Activated naive CD4-positive, alpha-beta T cell treated with anti-CD3 and anti-CD28 coated beads, Interleukin-2, amount 50 U/mL, for 24 hours (primary cell): ENCODE data around the gene TMC7.

ENCODE experiments used
- H3K27ac Mint-ChIP-seq: one replicate; pipeline ENCODE4 v1.8.0; 2021; ENCODE audit warnings: mild to moderate bottlenecking, mixed read lengths
- H3K27me3 Mint-ChIP-seq: one replicate; pipeline ENCODE4 v1.8.0; 2021; ENCODE audit warnings: mixed read lengths
- H3K36me3 Mint-ChIP-seq: one replicate; pipeline ENCODE4 v1.8.0; 2021; ENCODE audit warnings: mixed read lengths
- H3K4me1 Mint-ChIP-seq: one replicate; pipeline ENCODE4 v1.8.0; 2021; ENCODE audit warnings: mixed read lengths
- H3K4me3 Mint-ChIP-seq: one replicate; pipeline ENCODE4 v1.8.0; 2021; ENCODE audit warnings: mild to moderate bottlenecking, mixed read lengths
- H3K9me3 Mint-ChIP-seq: one replicate; pipeline ENCODE4 v1.8.0; 2021; ENCODE audit warnings: mixed read lengths

The TMC7 gene

GRCh38 chr16:19062706-19063105 lies 79.0 kb downstream of the TMC7 start:
- H3K36me3 Mint-ChIP-seq: no peaks in the 10 kb centered on the region
- no peaks in the 10 kb centered on the region for H3K27me3 Mint-ChIP-seq
- no peak overlapping the region for H3K4me3 Mint-ChIP-seq
- no peak overlapping the region for H3K27ac Mint-ChIP-seq
- H3K4me1 Mint-ChIP-seq: peaks cover 9% of the 10 kb centered on the region
- no peaks in the 10 kb centered on the region for H3K9me3 Mint-ChIP-seq

DNA sequence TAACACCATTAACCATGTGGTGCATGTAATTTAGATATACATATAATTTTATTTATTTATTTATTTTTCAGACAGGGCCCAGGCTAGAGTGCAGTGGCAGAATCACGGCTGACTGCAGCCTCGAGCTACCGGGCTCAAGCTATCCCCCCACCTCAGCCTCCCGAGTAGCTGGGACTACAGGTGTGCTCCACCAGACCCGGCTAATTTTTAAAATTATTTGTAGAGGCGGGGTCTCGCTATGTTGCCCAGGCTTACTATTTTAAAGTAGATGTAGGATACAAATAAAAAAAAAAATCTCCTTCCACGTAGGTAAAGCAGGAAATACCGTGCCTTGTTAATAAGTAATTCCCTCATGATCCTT lies 83.2 kb downstream of the TMC7 start:
- Mint-ChIP-seq H3K4me1 (peaks cover 19% of the 10 kb centered on the region), H3K27me3 (no peaks in the 10 kb centered on the region), H3K36me3 (peaks cover 1% of the 10 kb centered on the region), H3K9me3 (no peaks in the 10 kb centered on the region), H3K4me3 (peak overlapping the region; percentile 90), H3K27ac (peak overlapping the region; percentile 94)

DNA sequence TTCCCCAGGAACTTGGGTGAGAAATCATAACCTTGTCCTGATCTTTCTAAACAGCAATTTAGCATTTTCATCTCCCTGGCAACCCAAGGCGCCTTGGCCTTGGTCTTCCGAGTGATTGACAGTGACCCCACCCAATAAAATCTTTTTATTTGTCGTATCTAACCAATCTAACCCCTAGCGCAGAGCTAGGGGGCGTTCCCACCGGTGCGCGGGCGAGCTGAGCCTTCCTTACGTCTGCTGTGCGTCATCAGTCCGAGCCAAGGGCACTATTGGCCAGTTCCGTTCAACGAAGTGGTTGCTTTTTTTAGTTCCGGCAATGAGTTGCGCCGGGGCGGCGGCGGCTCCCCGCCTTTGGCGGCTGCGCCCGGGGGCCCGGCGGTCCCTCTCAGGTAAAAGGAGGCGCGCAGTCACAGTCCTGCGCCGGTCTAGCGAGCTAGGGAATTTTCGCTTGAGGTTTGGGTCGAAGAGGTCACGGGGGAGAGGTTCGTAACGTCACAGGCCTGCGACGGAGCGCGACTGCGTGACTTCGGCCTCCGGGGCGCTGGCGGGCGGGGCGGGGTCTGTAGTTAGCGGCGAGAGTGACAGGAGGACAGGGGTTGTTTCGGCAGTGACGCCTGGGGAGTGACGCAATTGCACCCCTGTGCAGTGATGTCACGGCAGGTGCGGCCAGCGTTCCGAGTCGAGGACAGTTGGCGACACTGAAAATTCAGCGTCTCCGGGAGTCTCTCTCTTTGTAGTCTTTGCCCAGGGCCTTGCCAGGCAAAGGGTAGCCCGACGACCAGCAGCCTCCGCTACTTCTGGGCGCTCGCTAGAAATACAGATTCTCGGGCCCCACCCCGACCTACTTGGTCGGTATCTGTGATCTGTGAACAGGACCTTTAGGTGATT lies 83.9 kb downstream of the TMC7 start, which contains the start of gene COQ7:
TSS of gene COQ7 (plus strand) at position 266 of the 888 bp plus-strand sequence. CDS start at position 317, 51 bp downstream.
- Mint-ChIP-seq H3K27ac (peak within 1 kb of the TSS; percentile 94), H3K4me1 (peaks cover 20% of the 10 kb centered on the region), H3K4me3 (peak within 1 kb of the TSS; percentile 90), H3K9me3 (no peaks in the 10 kb centered on the region), H3K36me3 (peaks cover 3% of the 10 kb centered on the region), H3K27me3 (no peaks in the 10 kb centered on the region)

DNA sequence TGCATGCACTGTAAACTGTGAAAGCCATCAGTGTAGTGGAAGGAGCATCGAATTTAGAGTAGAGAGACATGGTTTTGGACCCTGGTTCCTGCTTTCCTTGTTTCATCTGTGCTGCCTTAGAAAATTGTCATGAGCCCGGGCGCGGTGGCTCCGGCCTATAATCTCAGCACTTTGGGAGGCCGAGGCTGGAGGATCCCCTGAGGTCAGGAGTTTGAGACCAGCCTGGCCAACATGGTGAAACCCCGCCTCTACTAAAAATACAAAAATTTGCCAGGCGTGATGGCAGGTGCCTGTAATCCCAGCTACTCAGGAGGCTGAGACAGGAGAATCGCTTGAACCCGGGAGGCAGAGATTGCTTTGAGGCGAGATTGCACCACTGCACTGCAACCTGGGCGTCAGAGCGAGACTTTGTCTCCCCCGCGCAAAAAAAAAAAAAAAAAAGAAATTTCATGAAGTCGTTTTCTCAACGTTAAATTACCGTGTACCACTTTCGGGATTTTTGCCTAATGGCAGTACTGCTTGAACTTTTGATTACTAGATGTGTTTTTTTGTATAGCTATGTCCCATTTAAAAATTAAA lies 84.6 kb downstream of the TMC7 start:
- Mint-ChIP-seq H3K27ac (peak overlapping the region; percentile 94), H3K9me3 (no peaks in the 10 kb centered on the region), H3K4me1 (peaks cover 20% of the 10 kb centered on the region), H3K27me3 (no peaks in the 10 kb centered on the region), H3K4me3 (peak overlapping the region; percentile 90), H3K36me3 (peaks cover 3% of the 10 kb centered on the region)

GRCh38 chr16:19071811-19072777 lies 88.4 kb downstream of the TMC7 start:
- H3K4me1 Mint-ChIP-seq: peaks cover 15% of the 10 kb centered on the region
- peaks cover 12% of the 10 kb centered on the region for H3K36me3 Mint-ChIP-seq
- H3K27ac Mint-ChIP-seq: no peak overlapping the region
- H3K27me3 Mint-ChIP-seq: no peaks in the 10 kb centered on the region
- no peak overlapping the region for H3K4me3 Mint-ChIP-seq
- no peaks in the 10 kb centered on the region for H3K9me3 Mint-ChIP-seq

DNA sequence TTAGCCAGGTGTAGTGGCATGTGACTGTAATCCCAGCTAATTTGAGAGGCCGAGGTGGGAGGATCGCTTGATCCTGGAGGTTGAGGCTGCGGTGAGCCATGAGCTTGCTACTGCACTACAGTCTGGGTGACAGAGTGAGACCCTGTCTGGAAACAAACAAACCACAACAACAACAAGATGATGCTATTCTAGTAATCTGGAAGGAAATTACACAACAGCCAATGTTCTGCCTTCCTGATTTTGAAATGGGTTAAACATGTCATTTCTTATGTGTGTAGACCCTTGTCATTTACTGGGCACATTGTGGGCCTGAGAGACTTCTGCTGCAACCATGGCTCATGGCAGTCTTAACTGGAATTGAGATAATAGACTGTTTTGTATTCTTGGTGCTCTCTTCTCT lies 89.6 kb downstream of the TMC7 start:
- H3K4me1 Mint-ChIP-seq: peaks cover 11% of the 10 kb centered on the region
- H3K27ac Mint-ChIP-seq: no peak overlapping the region
- H3K27me3 Mint-ChIP-seq: no peaks in the 10 kb centered on the region
- no peaks in the 10 kb centered on the region for H3K9me3 Mint-ChIP-seq
- peaks cover 12% of the 10 kb centered on the region for H3K36me3 Mint-ChIP-seq
- H3K4me3 Mint-ChIP-seq: no peak overlapping the region

DNA sequence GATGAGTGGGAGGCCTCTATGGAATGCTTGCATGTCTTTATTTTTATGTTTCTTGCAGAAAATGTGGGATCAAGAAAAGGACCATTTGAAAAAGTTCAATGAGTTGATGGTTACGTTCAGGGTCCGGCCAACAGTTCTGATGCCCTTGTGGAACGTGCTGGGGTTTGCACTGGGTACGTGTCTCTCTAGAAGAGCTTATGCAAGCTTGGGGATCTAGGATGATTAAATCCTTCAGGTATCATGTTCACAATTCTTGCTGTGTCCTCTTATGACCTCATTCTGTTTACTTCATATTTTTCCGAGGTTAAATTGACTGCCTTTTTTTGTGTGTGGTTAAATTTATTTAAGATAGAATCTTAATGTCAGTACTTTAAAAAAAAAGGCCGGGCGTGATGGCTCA lies 90.1 kb downstream of the TMC7 start:
- H3K4me3 Mint-ChIP-seq: no peak overlapping the region
- no peaks in the 10 kb centered on the region for H3K27me3 Mint-ChIP-seq
- peaks cover 15% of the 10 kb centered on the region for H3K36me3 Mint-ChIP-seq
- H3K9me3 Mint-ChIP-seq: no peaks in the 10 kb centered on the region
- H3K4me1 Mint-ChIP-seq: peaks cover 5% of the 10 kb centered on the region
- no peak overlapping the region for H3K27ac Mint-ChIP-seq

- peaks cover 19% of the 10 kb centered on the region for H3K36me3 Mint-ChIP-seq
- H3K27ac Mint-ChIP-seq: no peak overlapping the region
- H3K4me3 Mint-ChIP-seq: no peak overlapping the region
- peaks cover 5% of the 10 kb centered on the region for H3K4me1 Mint-ChIP-seq
- H3K27me3 Mint-ChIP-seq: no peaks in the 10 kb centered on the region
- no peaks in the 10 kb centered on the region for H3K9me3 Mint-ChIP-seq
Observed at GRCh38 chr16:19075511-19075910, 91.8 kb downstream of the TMC7 start.

DNA sequence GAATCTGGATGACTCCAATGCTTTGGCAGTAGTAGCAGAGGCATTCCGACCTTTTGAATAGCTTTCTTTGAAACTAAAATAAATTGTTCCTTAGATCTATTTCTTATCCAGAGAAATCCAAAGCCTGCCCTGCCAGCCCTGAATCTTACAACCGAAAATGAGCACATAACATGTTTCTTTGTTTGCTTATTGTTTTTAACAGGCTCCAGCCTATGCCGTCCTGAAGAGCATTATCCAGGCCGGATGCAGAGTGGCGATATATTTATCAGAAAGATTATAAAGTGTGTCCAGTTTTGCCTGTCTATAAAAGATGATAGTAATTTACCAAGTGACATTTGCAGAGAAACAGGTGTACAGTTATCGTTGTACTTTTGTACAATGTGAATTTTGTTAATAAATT lies 94.1 kb downstream of the TMC7 start:
- no peak overlapping the region for H3K4me3 Mint-ChIP-seq
- no peaks in the 10 kb centered on the region for H3K9me3 Mint-ChIP-seq
- H3K36me3 Mint-ChIP-seq: peaks cover 20% of the 10 kb centered on the region
- no peak overlapping the region for H3K27ac Mint-ChIP-seq
- no peaks in the 10 kb centered on the region for H3K4me1 Mint-ChIP-seq
- H3K27me3 Mint-ChIP-seq: no peaks in the 10 kb centered on the region

DNA sequence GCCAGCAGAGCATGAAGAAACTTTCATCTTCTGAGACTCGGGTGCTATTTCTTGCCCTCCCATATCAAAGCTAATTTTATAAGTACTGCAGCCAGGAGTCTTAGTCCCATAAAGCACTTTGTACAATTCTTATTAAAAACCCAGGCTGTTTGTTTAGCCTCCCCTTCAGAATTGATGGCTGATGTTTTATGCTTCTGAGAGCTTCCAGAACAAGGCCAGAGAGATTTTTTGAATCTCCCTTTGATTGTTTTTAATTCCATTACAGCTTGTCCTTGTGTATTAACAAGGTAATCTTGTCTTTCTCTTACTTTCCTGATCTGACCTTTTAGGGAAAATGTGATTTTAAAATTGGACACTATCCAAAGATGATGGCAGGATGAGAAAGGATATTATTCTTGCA lies 99.9 kb downstream of the TMC7 start:
- H3K27ac Mint-ChIP-seq: no peak overlapping the region
- H3K9me3 Mint-ChIP-seq: no peaks in the 10 kb centered on the region
- no peak overlapping the region for H3K4me3 Mint-ChIP-seq
- H3K36me3 Mint-ChIP-seq: peaks cover 11% of the 10 kb centered on the region
- H3K27me3 Mint-ChIP-seq: peaks cover 1% of the 10 kb centered on the region
- H3K4me1 Mint-ChIP-seq: peaks cover 3% of the 10 kb centered on the region

DNA sequence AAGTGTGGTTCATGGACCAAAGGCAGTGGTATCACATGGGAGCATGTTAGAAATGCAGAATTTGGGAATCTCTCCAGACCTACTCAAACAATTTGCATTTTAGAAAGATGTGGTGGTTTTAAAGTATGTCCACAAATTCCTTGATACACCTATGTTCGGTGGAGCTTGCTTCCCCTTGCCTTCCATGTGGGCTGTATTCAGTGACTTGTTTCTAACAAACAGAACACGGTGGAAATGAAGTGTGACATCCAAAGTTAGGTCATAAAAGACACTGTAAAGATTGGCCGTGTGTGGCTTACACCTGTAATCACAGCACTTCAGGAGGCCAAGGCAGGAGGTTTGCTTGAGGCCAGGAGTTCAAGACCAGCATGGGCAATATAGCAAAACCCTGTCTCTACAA lies 100.4 kb downstream of the TMC7 start:
- Mint-ChIP-seq H3K4me3 (no peak overlapping the region), H3K27ac (no peak overlapping the region), H3K27me3 (peaks cover 1% of the 10 kb centered on the region), H3K36me3 (peaks cover 7% of the 10 kb centered on the region), H3K9me3 (no peaks in the 10 kb centered on the region), H3K4me1 (peaks cover 3% of the 10 kb centered on the region)

GRCh38 chr16:19084879-19085278 lies 101.1 kb downstream of the TMC7 start:
- Mint-ChIP-seq H3K4me1 (peaks cover 3% of the 10 kb centered on the region), H3K9me3 (no peaks in the 10 kb centered on the region), H3K27me3 (peaks cover 1% of the 10 kb centered on the region), H3K36me3 (peaks cover 6% of the 10 kb centered on the region), H3K27ac (no peak overlapping the region), H3K4me3 (no peak overlapping the region)

GRCh38 chr16:19085679-19086200 lies 102.0 kb downstream of the TMC7 start:
- Mint-ChIP-seq H3K9me3 (no peaks in the 10 kb centered on the region), H3K4me1 (peaks cover 3% of the 10 kb centered on the region), H3K4me3 (no peak overlapping the region), H3K27ac (no peak overlapping the region), H3K27me3 (peaks cover 1% of the 10 kb centered on the region), H3K36me3 (peaks cover 4% of the 10 kb centered on the region)

DNA sequence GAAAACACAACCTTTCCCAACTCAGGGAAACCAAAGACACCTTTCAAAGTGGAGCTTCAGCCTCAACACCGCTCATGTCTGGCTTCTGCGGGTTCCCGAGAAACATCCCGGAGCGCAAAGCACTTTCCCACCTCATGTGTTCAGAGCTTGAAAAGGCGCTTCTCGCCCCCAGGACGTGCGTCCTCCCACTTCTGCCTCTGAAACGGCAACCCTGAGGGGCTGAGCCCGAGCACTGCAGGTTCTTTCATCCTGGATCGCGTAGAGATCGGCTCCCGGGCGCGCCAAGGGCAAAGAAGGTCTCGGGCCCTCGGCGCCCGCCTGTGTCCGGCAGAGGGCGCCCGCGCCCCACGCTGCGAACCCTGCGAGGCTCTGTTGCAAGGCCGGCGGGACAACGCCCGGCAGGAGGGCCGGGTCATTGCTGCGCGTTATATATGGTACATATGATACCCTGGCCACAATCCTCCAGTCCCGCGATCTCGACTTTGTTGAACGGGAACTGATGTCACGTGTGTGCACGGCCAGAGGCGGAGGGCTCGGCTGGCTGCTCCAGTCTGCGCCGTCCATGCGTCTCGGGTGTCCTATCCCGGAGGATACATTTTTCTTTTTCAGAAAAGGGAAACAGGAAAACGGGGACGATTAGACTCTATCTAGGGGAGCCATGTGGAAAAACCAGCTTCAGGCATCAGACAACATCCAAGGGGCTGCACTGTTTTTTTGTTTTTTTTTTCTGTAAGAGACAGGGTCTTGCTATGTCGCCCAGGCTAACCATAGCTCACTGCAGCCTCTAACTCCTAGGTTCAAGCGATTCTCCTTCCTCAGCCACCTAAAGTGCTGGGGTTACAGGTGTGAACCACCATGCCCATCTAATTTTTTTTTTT lies 102.8 kb downstream of the TMC7 start:
- H3K27me3 Mint-ChIP-seq: peaks cover 1% of the 10 kb centered on the region
- H3K27ac Mint-ChIP-seq: no peak overlapping the region
- H3K9me3 Mint-ChIP-seq: no peaks in the 10 kb centered on the region
- peak overlapping the region; percentile 66 for H3K4me3 Mint-ChIP-seq
- peaks cover 3% of the 10 kb centered on the region for H3K4me1 Mint-ChIP-seq
- peaks cover 4% of the 10 kb centered on the region for H3K36me3 Mint-ChIP-seq
